Ishikawa (cell line): ENCODE measurements around the gene ICA1.

Experiments used
- CREB1 ChIP-seq: IDR thresholded peaks from 2 replicates; pipeline ENCODE4 v1.6.1; 2012; ENCODE audit warnings: low read depth
- EP300 ChIP-seq: IDR thresholded peaks from 2 replicates; pipeline ENCODE4 v1.6.1; 2012; ENCODE audit warnings: borderline replicate concordance
- RAD21 ChIP-seq: IDR thresholded peaks from 2 replicates; pipeline ENCODE4 v1.6.1; 2012; ENCODE audit warnings: low read depth
- YY1 ChIP-seq: IDR thresholded peaks from 2 replicates; pipeline ENCODE4 v1.6.1; 2012; ENCODE audit warnings: low read depth
- TF ChIP-seq, protein P1 (sequence below): IDR thresholded peaks from 2 replicates; pipeline ENCODE4 v1.6.1; 2012; ENCODE audit warnings: low read depth, mild to moderate bottlenecking
- TF ChIP-seq, protein P2 (sequence below): IDR thresholded peaks from 2 replicates; pipeline ENCODE4 v1.6.1; 2012

DNA sequence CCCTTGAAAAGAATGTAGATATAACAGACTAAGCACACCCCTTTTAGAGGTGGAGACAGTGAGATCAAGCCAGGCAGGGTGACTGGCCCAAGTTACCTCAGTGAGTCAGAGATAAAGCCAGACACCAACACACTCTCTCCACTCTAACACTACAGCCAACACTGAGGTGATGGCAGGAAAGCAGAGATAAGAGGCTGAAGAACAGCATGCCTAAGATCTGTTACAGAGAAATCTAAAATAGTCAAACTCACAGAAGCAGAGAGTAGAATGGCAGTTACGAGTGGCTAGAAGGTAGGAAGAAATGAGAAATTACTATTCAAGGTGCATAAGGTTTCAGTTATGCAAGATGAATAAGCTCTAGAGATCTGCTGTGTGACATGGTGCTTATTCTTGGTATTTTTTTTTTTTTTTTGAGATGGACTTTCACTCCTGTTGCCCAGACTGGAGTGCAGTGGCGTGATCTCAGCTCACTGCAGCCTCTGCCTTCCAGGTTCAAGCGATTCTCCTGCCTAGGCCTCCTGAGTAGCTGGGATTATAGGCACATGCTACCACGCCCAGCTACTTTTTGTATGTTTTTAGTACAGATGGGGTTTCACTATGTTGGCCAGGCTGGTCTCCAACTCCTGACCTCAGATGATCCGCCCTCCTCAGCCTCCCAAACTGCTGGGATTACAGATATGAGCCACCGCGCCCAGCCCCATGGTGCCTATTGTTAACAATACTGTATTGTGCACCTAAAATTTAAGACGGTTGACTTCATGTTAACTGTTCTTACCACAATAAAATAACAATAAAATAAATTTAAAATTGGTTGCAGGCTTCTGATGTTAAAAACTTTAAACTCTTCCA lies 28.7 kb downstream of the ICA1 start:
- TF ChIP-seq EP300 (no peak), RAD21 (no peak), YY1 (no peak), CREB1 (no peak)
- TF ChIP-seq, protein P1, sequence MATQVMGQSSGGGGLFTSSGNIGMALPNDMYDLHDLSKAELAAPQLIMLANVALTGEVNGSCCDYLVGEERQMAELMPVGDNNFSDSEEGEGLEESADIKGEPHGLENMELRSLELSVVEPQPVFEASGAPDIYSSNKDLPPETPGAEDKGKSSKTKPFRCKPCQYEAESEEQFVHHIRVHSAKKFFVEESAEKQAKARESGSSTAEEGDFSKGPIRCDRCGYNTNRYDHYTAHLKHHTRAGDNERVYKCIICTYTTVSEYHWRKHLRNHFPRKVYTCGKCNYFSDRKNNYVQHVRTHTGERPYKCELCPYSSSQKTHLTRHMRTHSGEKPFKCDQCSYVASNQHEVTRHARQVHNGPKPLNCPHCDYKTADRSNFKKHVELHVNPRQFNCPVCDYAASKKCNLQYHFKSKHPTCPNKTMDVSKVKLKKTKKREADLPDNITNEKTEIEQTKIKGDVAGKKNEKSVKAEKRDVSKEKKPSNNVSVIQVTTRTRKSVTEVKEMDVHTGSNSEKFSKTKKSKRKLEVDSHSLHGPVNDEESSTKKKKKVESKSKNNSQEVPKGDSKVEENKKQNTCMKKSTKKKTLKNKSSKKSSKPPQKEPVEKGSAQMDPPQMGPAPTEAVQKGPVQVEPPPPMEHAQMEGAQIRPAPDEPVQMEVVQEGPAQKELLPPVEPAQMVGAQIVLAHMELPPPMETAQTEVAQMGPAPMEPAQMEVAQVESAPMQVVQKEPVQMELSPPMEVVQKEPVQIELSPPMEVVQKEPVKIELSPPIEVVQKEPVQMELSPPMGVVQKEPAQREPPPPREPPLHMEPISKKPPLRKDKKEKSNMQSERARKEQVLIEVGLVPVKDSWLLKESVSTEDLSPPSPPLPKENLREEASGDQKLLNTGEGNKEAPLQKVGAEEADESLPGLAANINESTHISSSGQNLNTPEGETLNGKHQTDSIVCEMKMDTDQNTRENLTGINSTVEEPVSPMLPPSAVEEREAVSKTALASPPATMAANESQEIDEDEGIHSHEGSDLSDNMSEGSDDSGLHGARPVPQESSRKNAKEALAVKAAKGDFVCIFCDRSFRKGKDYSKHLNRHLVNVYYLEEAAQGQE = no peak
- TF ChIP-seq, protein P2, sequence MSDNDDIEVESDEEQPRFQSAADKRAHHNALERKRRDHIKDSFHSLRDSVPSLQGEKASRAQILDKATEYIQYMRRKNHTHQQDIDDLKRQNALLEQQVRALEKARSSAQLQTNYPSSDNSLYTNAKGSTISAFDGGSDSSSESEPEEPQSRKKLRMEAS = no peak
